Measurements from ENCODE around the gene PLEKHG2.

Gene PLEKHG2

DNA sequence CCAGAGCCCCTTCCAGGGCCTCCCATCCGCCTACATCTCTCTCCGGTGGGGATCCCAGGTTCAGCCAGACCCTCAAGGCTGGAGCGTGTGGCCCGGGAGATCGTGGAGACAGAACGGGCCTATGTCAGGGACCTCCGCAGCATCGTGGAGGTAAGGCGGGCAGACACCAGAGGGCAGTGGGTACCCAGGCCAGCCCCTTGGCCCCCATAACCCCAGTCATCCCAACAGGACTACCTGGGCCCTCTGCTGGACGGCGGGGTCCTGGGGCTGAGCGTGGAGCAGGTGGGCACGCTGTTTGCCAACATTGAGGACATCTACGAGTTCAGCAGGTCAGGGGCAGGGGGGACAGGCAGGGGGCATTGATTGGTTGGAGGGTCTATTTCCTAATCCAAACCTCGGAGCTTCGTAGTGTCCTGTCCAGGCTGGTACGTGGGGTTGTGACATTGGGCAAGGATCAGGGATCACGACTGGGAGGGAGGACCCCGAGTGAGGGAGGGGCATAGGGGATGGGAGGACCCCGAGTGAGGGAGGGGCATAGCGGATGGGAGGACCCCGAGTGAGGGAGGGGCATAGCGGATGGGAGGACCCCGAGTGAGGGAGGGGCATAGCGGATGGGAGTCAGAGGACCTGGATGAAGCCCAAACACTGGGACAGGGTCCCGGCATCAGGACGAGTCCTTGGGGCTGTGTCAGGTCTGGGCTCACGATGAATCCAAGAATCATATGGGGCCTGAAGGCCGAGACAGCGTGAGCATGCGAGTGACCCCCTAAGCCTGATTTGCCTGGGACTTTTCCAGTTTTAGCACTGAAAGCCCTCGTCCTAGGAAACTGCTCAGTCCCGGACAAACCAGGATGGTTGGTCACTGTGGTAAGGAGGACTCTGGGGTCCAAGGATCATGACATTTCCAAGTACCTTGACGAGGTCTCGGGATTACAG lies 2.9 kb downstream of the PLEKHG2 start:
- no peak for DNase-seq (ENCODE audit: extremely low read depth, insufficient read length)
- Histone ChIP-seq H3K36me3 (ENCODE audit: control insufficient read depth, insufficient read depth, low read length) (peaks cover 20% of the 10 kb centered on the region), H3K27me3 (replicated peaks; ENCODE audit: control insufficient read depth, insufficient read depth, low read length) (no peaks in the 10 kb centered on the region), H3K4me3 (replicated peaks; ENCODE audit: low read depth, low read length) (no peak overlapping the region)
- TF ChIP-seq, protein P1, sequence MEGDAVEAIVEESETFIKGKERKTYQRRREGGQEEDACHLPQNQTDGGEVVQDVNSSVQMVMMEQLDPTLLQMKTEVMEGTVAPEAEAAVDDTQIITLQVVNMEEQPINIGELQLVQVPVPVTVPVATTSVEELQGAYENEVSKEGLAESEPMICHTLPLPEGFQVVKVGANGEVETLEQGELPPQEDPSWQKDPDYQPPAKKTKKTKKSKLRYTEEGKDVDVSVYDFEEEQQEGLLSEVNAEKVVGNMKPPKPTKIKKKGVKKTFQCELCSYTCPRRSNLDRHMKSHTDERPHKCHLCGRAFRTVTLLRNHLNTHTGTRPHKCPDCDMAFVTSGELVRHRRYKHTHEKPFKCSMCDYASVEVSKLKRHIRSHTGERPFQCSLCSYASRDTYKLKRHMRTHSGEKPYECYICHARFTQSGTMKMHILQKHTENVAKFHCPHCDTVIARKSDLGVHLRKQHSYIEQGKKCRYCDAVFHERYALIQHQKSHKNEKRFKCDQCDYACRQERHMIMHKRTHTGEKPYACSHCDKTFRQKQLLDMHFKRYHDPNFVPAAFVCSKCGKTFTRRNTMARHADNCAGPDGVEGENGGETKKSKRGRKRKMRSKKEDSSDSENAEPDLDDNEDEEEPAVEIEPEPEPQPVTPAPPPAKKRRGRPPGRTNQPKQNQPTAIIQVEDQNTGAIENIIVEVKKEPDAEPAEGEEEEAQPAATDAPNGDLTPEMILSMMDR (IDR thresholded peaks at IDR 0.05; ENCODE audit: insufficient read depth, low read length, poor library complexity, severe bottlenecking), result peak; percentile 1

DNA sequence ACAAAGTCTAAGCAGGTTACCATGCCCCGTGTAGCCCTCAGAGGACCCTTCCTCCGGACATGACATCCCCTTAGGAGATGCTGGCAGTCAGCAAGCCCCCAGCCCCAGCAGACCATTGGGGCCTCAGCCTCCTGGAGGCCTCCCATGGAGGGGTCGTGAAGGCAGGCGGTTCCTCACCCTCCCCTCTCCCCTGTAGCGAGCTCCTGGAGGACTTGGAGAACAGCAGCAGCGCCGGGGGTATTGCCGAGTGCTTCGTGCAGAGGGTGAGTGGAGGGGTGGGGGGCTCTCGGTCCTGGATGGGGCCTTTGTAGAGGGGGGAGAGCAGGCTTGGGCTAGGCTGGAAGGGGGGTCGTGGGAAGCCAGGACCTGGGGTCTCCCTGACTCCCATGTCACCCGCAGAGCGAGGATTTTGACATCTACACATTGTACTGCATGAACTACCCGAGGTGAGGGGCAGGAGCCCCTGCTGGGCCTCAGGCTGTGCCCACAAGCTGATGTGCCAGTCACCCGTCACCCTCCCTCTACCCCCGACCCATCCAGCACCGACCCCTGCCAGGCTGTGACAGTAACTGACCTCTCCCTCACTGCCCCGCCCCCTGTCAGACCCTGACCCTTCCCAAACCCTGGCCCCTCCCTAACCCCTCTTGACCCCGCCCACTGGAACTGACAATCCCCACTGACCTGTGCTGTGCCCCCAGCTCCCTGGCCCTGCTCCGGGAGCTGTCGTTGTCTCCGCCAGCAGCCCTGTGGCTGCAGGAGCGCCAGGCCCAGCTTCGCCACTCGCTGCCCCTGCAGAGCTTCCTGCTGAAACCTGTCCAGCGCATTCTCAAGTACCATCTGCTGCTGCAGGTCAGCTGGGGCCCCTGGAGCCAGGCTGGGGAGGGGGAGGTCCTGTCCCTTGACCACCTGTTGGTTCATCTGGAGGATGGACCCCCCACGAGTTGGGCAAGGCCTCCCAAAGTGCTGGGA lies 4.0 kb downstream of the PLEKHG2 start:
- TF ChIP-seq, protein P1 (IDR thresholded peaks at IDR 0.05; ENCODE audit: insufficient read depth, low read length, poor library complexity, severe bottlenecking), result no peak
- no peaks in the 10 kb centered on the region for H3K27me3 ChIP-seq (replicated peaks; ENCODE audit: control insufficient read depth, insufficient read depth, low read length)
- DNase-seq (ENCODE audit: extremely low read depth, insufficient read length), result no peak
- H3K4me3 ChIP-seq (replicated peaks; ENCODE audit: low read depth, low read length), result no peak overlapping the region
- peaks cover 24% of the 10 kb centered on the region for H3K36me3 ChIP-seq (ENCODE audit: control insufficient read depth, insufficient read depth, low read length)

DNA sequence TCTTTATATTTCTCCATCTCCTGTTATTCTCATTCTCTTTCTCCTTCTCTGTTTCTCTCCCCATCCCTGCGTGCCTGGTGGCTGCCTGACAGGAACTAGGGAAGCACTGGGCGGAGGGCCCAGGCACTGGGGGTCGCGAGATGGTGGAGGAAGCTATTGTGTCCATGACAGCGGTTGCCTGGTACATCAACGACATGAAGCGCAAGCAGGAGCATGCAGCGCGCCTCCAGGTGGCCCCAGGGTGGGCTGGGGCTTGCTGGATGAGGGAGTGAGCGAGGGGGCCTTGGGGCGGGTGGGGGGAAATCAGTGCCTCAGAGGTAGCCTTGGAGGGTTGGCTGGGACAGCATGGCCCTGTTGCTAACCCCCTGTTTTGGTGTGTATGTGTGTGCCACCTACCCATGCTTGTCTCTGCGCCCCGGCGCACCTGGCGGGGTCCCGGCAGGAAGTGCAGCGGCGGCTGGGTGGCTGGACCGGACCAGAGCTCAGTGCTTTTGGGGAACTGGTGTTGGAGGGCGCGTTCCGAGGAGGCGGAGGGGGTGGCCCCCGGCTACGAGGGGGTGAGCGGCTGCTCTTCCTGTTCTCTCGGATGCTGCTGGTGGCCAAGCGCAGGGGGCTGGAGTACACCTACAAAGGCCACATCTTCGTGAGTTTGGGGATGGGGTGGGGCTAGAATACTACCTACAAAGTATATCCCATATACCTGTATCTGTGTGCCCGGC lies 5.2 kb downstream of the PLEKHG2 start:
- peaks cover 29% of the 10 kb centered on the region for H3K36me3 ChIP-seq (ENCODE audit: control insufficient read depth, insufficient read depth, low read length)
- no peak for DNase-seq (ENCODE audit: extremely low read depth, insufficient read length)
- TF ChIP-seq, protein P1 (IDR thresholded peaks at IDR 0.05; ENCODE audit: insufficient read depth, low read length, poor library complexity, severe bottlenecking), result no peak

DNA sequence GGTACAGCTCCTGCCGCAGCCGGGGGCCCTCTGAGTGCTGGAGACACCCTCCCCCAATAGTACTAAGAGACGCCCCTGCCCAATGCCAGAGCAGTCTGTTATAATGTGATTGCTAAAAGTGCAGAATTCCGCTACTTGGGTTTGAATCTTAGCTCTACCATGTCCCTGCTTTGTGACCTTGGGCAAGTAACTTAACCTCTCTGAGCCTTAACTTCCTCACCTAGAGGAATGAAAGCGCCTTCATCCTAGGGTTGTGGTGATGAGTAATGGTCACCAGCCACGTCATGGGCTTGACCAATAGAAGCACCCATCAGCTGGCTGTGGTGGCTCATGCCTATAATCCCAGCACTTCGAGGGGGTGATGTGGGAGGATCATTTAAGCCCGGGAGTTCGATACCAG lies 6.5 kb downstream of the PLEKHG2 start:
- DNase-seq (ENCODE audit: extremely low read depth, insufficient read length), result no peak
- H3K36me3 ChIP-seq (ENCODE audit: control insufficient read depth, insufficient read depth, low read length), result peaks cover 36% of the 10 kb centered on the region

More for the DNA sequence above, 5.2 kb downstream of the PLEKHG2 start:
- Histone ChIP-seq H3K27me3 (replicated peaks; ENCODE audit: control insufficient read depth, insufficient read depth, low read length) (no peaks in the 10 kb centered on the region), H3K4me3 (replicated peaks; ENCODE audit: low read depth, low read length) (no peak overlapping the region)

DNA sequence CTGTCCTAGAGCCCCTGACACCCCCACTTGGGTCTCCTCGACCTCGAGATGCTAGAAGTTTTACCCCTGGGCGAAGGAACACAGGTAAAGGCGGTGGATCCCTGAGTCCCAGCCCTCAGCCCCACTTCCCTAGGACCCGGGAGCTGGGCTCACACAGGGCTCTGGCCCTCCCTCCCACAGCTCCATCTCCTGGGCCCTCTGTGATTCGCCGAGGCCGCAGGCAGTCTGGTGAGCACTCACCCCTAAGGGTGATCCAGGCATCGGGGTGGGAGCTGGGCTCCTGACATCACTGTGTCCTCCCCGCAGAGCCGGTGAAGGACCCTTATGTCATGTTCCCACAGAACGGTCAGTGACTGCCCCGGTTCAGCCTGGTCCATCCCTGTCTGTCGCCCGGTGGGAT lies 8.3 kb downstream of the PLEKHG2 start:
- no peak overlapping the region for H3K4me3 ChIP-seq (replicated peaks; ENCODE audit: low read depth, low read length)
- no peaks in the 10 kb centered on the region for H3K27me3 ChIP-seq (replicated peaks; ENCODE audit: control insufficient read depth, insufficient read depth, low read length)
- TF ChIP-seq, protein P1 (IDR thresholded peaks at IDR 0.05; ENCODE audit: insufficient read depth, low read length, poor library complexity, severe bottlenecking), result no peak
- H3K36me3 ChIP-seq (ENCODE audit: control insufficient read depth, insufficient read depth, low read length), result peaks cover 41% of the 10 kb centered on the region
- no peak for DNase-seq (ENCODE audit: extremely low read depth, insufficient read length)

More for the DNA sequence above, 6.5 kb downstream of the PLEKHG2 start:
- no peak overlapping the region for H3K4me3 ChIP-seq (replicated peaks; ENCODE audit: low read depth, low read length)
- no peaks in the 10 kb centered on the region for H3K27me3 ChIP-seq (replicated peaks; ENCODE audit: control insufficient read depth, insufficient read depth, low read length)
- TF ChIP-seq, protein P1 (IDR thresholded peaks at IDR 0.05; ENCODE audit: insufficient read depth, low read length, poor library complexity, severe bottlenecking), result no peak
